SK-N-SH (cell line): ENCODE measurements around the gene VWC2L. TPM values are rescaled to one million over a fixed set of nuclear protein-coding genes. Genes with fewer than 3 reads are reported as not detected.

ENCODE experiments used
- CTCF ChIA-PET: fragments of 300-600, 350-600 bp; formaldehyde crosslinking; extraction: SDS; loops from one replicate; lab custom pipeline; 2021; lab: Yijun Ruan, JAX
- POLR2A ChIA-PET: fragments of 350-600 bp; sonication (Branson Sonifier 250); formaldehyde crosslinking; extraction: SDS; loops from one replicate; lab custom pipeline; 2020; ENCODE audit warnings: antibody characterized with exemption, inconsistent platforms; lab: Yijun Ruan, JAX
- DNase-seq: peaks from one replicate; pipeline ENCODE4 v3.0.0; 2012
- H2AFZ ChIP-seq: fragments of 200-600 bp; sonication (generic); 2 replicates; pipeline ENCODE4 v1.8.1; 2016; ENCODE audit warnings: antibody characterized with exemption, mild to moderate bottlenecking, low read depth
- H3F3A ChIP-seq: fragments of 200-600 bp; sonication (generic); replicated peaks from 2 replicates; pipeline ENCODE3; 2016; ENCODE audit warnings: antibody characterized with exemption, mild to moderate bottlenecking; ENCODE audit not compliant: insufficient read depth
- H3K27ac ChIP-seq, 2 experiments: fragments of 200-500 bp in 1 of 2; fragments of 200-600 bp in 1 of 2; sonication (Bioruptor generic) in 1 of 2; sonication (generic), shearing (Covaris generic) in 1 of 2; 2 replicates each; pipeline versions ENCODE4 v1.5.1 to v1.6.1; 2014 to 2016; ENCODE audit warnings: low read depth in 2 of 2, inconsistent platforms in 1 of 2, low read length in 1 of 2, mild to moderate bottlenecking in 1 of 2, mixed read lengths in 1 of 2
- H3K27me3 ChIP-seq: fragments of 200-600 bp; sonication (generic), shearing (Covaris generic); 2 replicates; pipeline ENCODE4 v1.6.1; 2016; ENCODE audit warnings: mixed run types; ENCODE audit not compliant: insufficient read depth
- H3K36me3 ChIP-seq, 2 experiments: fragments of 200-500 bp in 1 of 2; fragments of 200-600 bp in 1 of 2; sonication (Bioruptor generic) in 1 of 2; sonication (generic) in 1 of 2; replicated peaks in 1 of 2; 2 replicates each; pipeline versions ENCODE3 to v1.5.1; 2014 to 2016; ENCODE audit warnings: low read length in 1 of 2, mild to moderate bottlenecking in 1 of 2; ENCODE audit not compliant: insufficient read depth in 2 of 2, control insufficient read depth in 1 of 2
- H3K4me1 ChIP-seq, 2 experiments: fragments of 200-500 bp in 1 of 2; fragments of 200-600 bp in 1 of 2; sonication (Bioruptor generic) in 1 of 2; sonication (generic), shearing (Covaris generic) in 1 of 2; 2 replicates each; pipeline versions ENCODE4 v1.5.1 to v1.6.1; 2014 to 2016; ENCODE audit warnings: low read depth in 1 of 2, low read length in 1 of 2, mixed run types in 1 of 2; ENCODE audit not compliant: insufficient read depth in 2 of 2, control insufficient read depth in 1 of 2
- H3K4me2 ChIP-seq: fragments of 200-600 bp; sonication (generic), shearing (Covaris generic); 2 replicates; pipeline ENCODE4 v1.6.1; 2017; ENCODE audit warnings: mixed run types
- H3K4me3 ChIP-seq, 2 experiments: fragments of 200-500 bp in 1 of 2; fragments of 200-600 bp in 1 of 2; sonication (Bioruptor generic) in 1 of 2; sonication (generic), shearing (Covaris generic) in 1 of 2; 2 replicates each; pipeline versions ENCODE4 v1.5.1 to v1.8.1; 2014 to 2016; ENCODE audit warnings: low read depth in 2 of 2, inconsistent platforms in 1 of 2, low read length in 1 of 2, mild to moderate bottlenecking in 1 of 2, mixed read lengths in 1 of 2, moderate library complexity in 1 of 2
- H3K79me2 ChIP-seq: fragments of 200-600 bp; sonication (generic); 2 replicates; pipeline ENCODE4 v1.8.1; 2017; ENCODE audit warnings: mild to moderate bottlenecking; ENCODE audit not compliant: insufficient read depth
- H3K9ac ChIP-seq: fragments of 200-600 bp; sonication (generic); 2 replicates; pipeline ENCODE4 v1.6.1; 2017; ENCODE audit warnings: mixed run types
- H3K9me2 ChIP-seq: fragments of 200-600 bp; sonication (generic); 2 replicates; pipeline ENCODE4 v1.6.1; 2017; ENCODE audit warnings: mixed run types
- H3K9me3 ChIP-seq: fragments of 200-600 bp; sonication (generic); 2 replicates; pipeline ENCODE4 v1.6.1; 2017; ENCODE audit warnings: mixed run types, mild to moderate bottlenecking, moderate library complexity
- H4K20me1 ChIP-seq: fragments of 200-600 bp; sonication (generic); 2 replicates; pipeline ENCODE4 v1.6.1; 2017; ENCODE audit warnings: mild to moderate bottlenecking, mixed run types; ENCODE audit not compliant: insufficient read depth
- ELF1 ChIP-seq: IDR thresholded peaks from 2 replicates; pipeline ENCODE4 v1.4.0; 2012
- FOSL2 ChIP-seq: IDR thresholded peaks from 2 replicates; pipeline ENCODE4 v1.4.0; 2012; ENCODE audit warnings: low read depth, mild to moderate bottlenecking, moderate library complexity, borderline replicate concordance
- FOXM1 ChIP-seq: IDR thresholded peaks from 2 replicates; pipeline ENCODE4 v1.4.0; 2012; ENCODE audit warnings: low read depth, mild to moderate bottlenecking
- GATA2 ChIP-seq: sonication (generic); formaldehyde crosslinking; IDR thresholded peaks from 2 replicates; pipeline ENCODE4 v1.5.0; 2020; ENCODE audit warnings: mild to moderate bottlenecking, missing genetic modification reagents
- IRF3 ChIP-seq: fragments of 150-350 bp; IDR thresholded peaks from 2 replicates; pipeline ENCODE4 v1.6.1; 2016; ENCODE audit warnings: mild to moderate bottlenecking, low read depth, low read length
- JUND ChIP-seq: IDR thresholded peaks from 2 replicates; pipeline ENCODE4 v1.4.0; 2012
- MAX ChIP-seq: IDR thresholded peaks from 2 replicates; pipeline ENCODE4 v1.4.0; 2012; ENCODE audit warnings: low read depth
- MXI1 ChIP-seq: IDR thresholded peaks from 2 replicates; pipeline ENCODE4 v1.6.1; 2012; ENCODE audit warnings: mild to moderate bottlenecking, low read depth, low read length, improper control_type of control experiment
- NFIC ChIP-seq: IDR thresholded peaks from 2 replicates; pipeline ENCODE4 v1.4.0; 2012; ENCODE audit warnings: borderline replicate concordance
- POLR2AphosphoS5 ChIP-seq: IDR thresholded peaks from 2 replicates; pipeline ENCODE4 v1.6.1; 2012; ENCODE audit warnings: low read depth, low read length
- RAD21 ChIP-seq: IDR thresholded peaks from 2 replicates; pipeline ENCODE4 v1.6.1; 2012; ENCODE audit warnings: mild to moderate bottlenecking, low read length
- RCOR1 ChIP-seq: fragments of 150-350 bp; IDR thresholded peaks from 2 replicates; pipeline ENCODE4 v1.6.1; 2017; ENCODE audit warnings: antibody characterized with exemption, low read length
- RFX5 ChIP-seq: IDR thresholded peaks from 2 replicates; pipeline ENCODE4 v1.6.1; 2012; ENCODE audit warnings: mild to moderate bottlenecking, improper control_type of control experiment, low read length
- RXRA ChIP-seq: IDR thresholded peaks from 2 replicates; pipeline ENCODE4 v1.4.0; 2012; ENCODE audit warnings: low read depth, mild to moderate bottlenecking, borderline replicate concordance
- SIN3A ChIP-seq: IDR thresholded peaks from 2 replicates; pipeline ENCODE4 v1.6.1; 2012; ENCODE audit warnings: low read depth, mild to moderate bottlenecking, low read length, moderate library complexity, borderline replicate concordance
- SMC3 ChIP-seq: IDR thresholded peaks from 2 replicates; pipeline ENCODE4 v1.6.1; 2012; ENCODE audit warnings: low read depth, low read length, improper control_type of control experiment
- TAF1 ChIP-seq: IDR thresholded peaks from 2 replicates; pipeline ENCODE4 v1.6.1; 2012; ENCODE audit warnings: low read depth, mild to moderate bottlenecking, low read length, moderate library complexity, borderline replicate concordance
- USF1 ChIP-seq: IDR thresholded peaks from 2 replicates; pipeline ENCODE4 v1.4.0; 2012; ENCODE audit warnings: low read depth, borderline replicate concordance
- USF2 ChIP-seq: fragments of 150-350 bp; IDR thresholded peaks from 2 replicates; pipeline ENCODE4 v1.6.1; 2017; ENCODE audit warnings: antibody characterized with exemption, low read length, low read depth, borderline replicate concordance
- YY1 ChIP-seq: IDR thresholded peaks from 2 replicates; pipeline ENCODE4 v1.4.0; 2012; ENCODE audit warnings: low read depth, mild to moderate bottlenecking
- WGBS: methylation state at CpG from one replicate; pipeline ENCODE4 v1.1.6; 2017; ENCODE audit warnings: low lambda C conversion rate; 5-methylcytosine and 5-hydroxymethylcytosine counted together
- polyA plus RNA-seq, 3 experiments: library from polyadenylated mRNA; depleted of rRNA; stranded (reverse); fragments of >200 nt; gene quantifications; 2 replicates each; pipeline ENCODE4 v1.2.3, GENCODE V29; 2012
- TF ChIP-seq, protein P1 (sequence below): IDR thresholded peaks from 2 replicates; pipeline ENCODE4; 2012
- TF ChIP-seq, protein P2 (sequence below): IDR thresholded peaks from 2 replicates; pipeline ENCODE4 v1.6.1; 2012; ENCODE audit warnings: mild to moderate bottlenecking, low read depth, low read length, moderate library complexity

Gene VWC2L
- polyA plus RNA-seq, 1 of the 3 experiments (the other 2 are of a cell fraction), result not detected

- 93% methylated on average over 3 of the region's 3 CpGs for WGBS
- Histone ChIP-seq H3K27ac (no peak overlapping the region), H3K4me3 (no peak overlapping the region), H4K20me1 (no peaks in the 10 kb centered on the region), H3K9me2 (no peaks in the 10 kb centered on the region), H3K9ac (no peak overlapping the region), H3K27me3 (no peaks in the 10 kb centered on the region), H3K4me1 (peaks cover 0 to 3% of the 10 kb centered on the region in 2 experiments; a peak in 2 of 4 replicates), H3K4me2 (no peak overlapping the region), H3F3A (no peaks in the 10 kb centered on the region), H3K9me3 (no peaks in the 10 kb centered on the region), H2AFZ (no peak overlapping the region), H3K36me3 (no peaks in the 10 kb centered on the region), H3K79me2 (no peaks in the 10 kb centered on the region)
- ChIA-PET POLR2A (no interaction called here), CTCF (no interaction called here)
- TF ChIP-seq NFIC (no peak), RFX5 (no peak), ELF1 (no peak), FOSL2 (no peak), FOXM1 (no peak), IRF3 (no peak), USF1 (no peak)
- DNase-seq, result no peak
These were observed 73.4 kb downstream of the VWC2L start for GRCh38 chr2:214484239-214484638.

DNA sequence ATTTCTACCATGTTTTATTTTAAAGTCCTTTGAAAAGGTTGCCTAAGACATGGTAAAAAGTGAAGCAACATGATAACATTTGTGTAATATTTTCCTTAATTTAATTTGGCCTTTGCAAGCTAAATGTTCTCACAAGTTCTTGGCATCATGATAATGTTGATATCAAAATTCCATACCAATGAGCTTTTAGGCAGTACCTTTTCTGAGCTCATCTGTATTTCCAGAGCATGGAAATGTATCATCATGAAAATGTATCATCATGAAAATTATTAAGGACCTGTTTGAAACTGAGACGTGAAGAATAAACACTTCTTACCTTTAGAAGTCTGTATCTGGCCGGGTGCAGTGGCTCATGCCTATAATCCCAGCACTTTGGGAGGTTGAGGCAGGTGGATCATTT, 73.8 kb downstream of the VWC2L start:
- no peaks in the 10 kb centered on the region for H3K27me3 ChIP-seq
- no peak overlapping the region for H2AFZ ChIP-seq
- no peaks in the 10 kb centered on the region for H3K36me3 ChIP-seq
- WGBS, result 31% methylated on average over 2 of the region's 2 CpGs
- H3K9ac ChIP-seq, result no peak overlapping the region
- TF ChIP-seq RXRA, result no peak
- TF ChIP-seq RAD21, result no peak
- TF ChIP-seq MXI1, result no peak
- TF ChIP-seq SMC3, result no peak
- no peak for TF ChIP-seq RCOR1
- TF ChIP-seq YY1, result no peak
- TF ChIP-seq FOSL2, result no peak
- TF ChIP-seq ELF1, result no peak
- no peak for TF ChIP-seq TAF1
- TF ChIP-seq, protein P1, sequence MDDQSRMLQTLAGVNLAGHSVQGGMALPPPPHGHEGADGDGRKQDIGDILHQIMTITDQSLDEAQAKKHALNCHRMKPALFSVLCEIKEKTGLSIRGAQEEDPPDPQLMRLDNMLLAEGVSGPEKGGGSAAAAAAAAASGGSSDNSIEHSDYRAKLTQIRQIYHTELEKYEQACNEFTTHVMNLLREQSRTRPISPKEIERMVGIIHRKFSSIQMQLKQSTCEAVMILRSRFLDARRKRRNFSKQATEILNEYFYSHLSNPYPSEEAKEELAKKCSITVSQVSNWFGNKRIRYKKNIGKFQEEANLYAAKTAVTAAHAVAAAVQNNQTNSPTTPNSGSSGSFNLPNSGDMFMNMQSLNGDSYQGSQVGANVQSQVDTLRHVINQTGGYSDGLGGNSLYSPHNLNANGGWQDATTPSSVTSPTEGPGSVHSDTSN, result no peak
- no peak for TF ChIP-seq MAX
- TF ChIP-seq USF2, result no peak
- no peak for TF ChIP-seq GATA2 (CRISPR knock-in tag)
- no peak for TF ChIP-seq POLR2AphosphoS5
- TF ChIP-seq, protein P2, sequence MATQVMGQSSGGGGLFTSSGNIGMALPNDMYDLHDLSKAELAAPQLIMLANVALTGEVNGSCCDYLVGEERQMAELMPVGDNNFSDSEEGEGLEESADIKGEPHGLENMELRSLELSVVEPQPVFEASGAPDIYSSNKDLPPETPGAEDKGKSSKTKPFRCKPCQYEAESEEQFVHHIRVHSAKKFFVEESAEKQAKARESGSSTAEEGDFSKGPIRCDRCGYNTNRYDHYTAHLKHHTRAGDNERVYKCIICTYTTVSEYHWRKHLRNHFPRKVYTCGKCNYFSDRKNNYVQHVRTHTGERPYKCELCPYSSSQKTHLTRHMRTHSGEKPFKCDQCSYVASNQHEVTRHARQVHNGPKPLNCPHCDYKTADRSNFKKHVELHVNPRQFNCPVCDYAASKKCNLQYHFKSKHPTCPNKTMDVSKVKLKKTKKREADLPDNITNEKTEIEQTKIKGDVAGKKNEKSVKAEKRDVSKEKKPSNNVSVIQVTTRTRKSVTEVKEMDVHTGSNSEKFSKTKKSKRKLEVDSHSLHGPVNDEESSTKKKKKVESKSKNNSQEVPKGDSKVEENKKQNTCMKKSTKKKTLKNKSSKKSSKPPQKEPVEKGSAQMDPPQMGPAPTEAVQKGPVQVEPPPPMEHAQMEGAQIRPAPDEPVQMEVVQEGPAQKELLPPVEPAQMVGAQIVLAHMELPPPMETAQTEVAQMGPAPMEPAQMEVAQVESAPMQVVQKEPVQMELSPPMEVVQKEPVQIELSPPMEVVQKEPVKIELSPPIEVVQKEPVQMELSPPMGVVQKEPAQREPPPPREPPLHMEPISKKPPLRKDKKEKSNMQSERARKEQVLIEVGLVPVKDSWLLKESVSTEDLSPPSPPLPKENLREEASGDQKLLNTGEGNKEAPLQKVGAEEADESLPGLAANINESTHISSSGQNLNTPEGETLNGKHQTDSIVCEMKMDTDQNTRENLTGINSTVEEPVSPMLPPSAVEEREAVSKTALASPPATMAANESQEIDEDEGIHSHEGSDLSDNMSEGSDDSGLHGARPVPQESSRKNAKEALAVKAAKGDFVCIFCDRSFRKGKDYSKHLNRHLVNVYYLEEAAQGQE, result no peak
- TF ChIP-seq RFX5, result no peak
- TF ChIP-seq SIN3A, result no peak
- no peak for TF ChIP-seq JUND
- H3K4me1 ChIP-seq, result peaks cover 0 to 3% of the 10 kb centered on the region in 2 experiments; a peak in 2 of 4 replicates
- ChIA-PET POLR2A (no interaction called here), CTCF (no interaction called here)
- no peak for DNase-seq
- no peaks in the 10 kb centered on the region for H3F3A ChIP-seq
- H3K79me2 ChIP-seq, result no peaks in the 10 kb centered on the region
- H3K27ac ChIP-seq, result no peak overlapping the region
- H4K20me1 ChIP-seq, result no peaks in the 10 kb centered on the region
- no peak overlapping the region for H3K4me3 ChIP-seq
- no peaks in the 10 kb centered on the region for H3K9me3 ChIP-seq
- H3K4me2 ChIP-seq, result no peak overlapping the region
- H3K9me2 ChIP-seq, result no peaks in the 10 kb centered on the region
